Parathyroid adenoma (tissue), 2 donors: ENCODE measurements around the gene YEATS4.

ENCODE experiments used
- H2AFZ ChIP-seq: fragments of 300-600 bp; sonication (generic); one replicate; pipeline ENCODE4 v1.7.0; 2017; ENCODE audit warnings: antibody characterized with exemption, mild to moderate bottlenecking
- H3K27ac ChIP-seq: fragments of 300-600 bp; sonication (generic); one replicate; pipeline ENCODE4 v1.7.0; 2017
- H3K27me3 ChIP-seq: fragments of 300-600 bp; sonication (generic); one replicate; pipeline ENCODE4 v1.7.0; 2017; ENCODE audit warnings: low read length; ENCODE audit not compliant: control insufficient read depth, insufficient read depth
- H3K36me3 ChIP-seq: fragments of 300-600 bp; sonication (generic); one replicate; pipeline ENCODE4 v1.7.0; 2017; ENCODE audit warnings: low read length; ENCODE audit not compliant: control insufficient read depth, insufficient read depth
- H3K4me1 ChIP-seq: fragments of 300-600 bp; sonication (generic); one replicate; pipeline ENCODE4 v1.7.0; 2017; ENCODE audit warnings: control low read depth
- H3K4me2 ChIP-seq: fragments of 300-600 bp; sonication (generic); one replicate; pipeline ENCODE4 v1.7.0; 2017; ENCODE audit warnings: low read length
- H3K4me3 ChIP-seq: fragments of 300-600 bp; sonication (generic); one replicate; pipeline ENCODE4 v1.7.0; 2017; ENCODE audit warnings: low read depth, low read length
- H3K79me2 ChIP-seq: fragments of 300-600 bp; sonication (generic); one replicate; pipeline ENCODE4 v1.7.0; 2017; ENCODE audit warnings: control low read depth
- H3K9ac ChIP-seq: fragments of 300-600 bp; sonication (generic); one replicate; pipeline ENCODE4 v1.7.0; 2017; ENCODE audit warnings: mild to moderate bottlenecking
- H3K9me3 ChIP-seq: fragments of 300-600 bp; sonication (generic); one replicate; pipeline ENCODE4 v1.7.0; 2017; ENCODE audit warnings: low read length; ENCODE audit not compliant: control insufficient read depth
- CTCF ChIP-seq: fragments of 300-600 bp; sonication (generic); IDR thresholded peaks from one replicate; pipeline ENCODE4 v1.7.0; 2017; ENCODE audit warnings: antibody characterized with exemption, mild to moderate bottlenecking
- donor health status: primary hyperparathyroidism.

YEATS4 gene

GRCh38 chr12:69350777-69351176 is 8.8 kb upstream of the YEATS4 start:
- H3K79me2 ChIP-seq: no peaks in the 10 kb centered on the region
- H3K36me3 ChIP-seq: no peaks in the 10 kb centered on the region
- H3K9me3 ChIP-seq: no peaks in the 10 kb centered on the region
- no peak overlapping the region for H3K9ac ChIP-seq
- H2AFZ ChIP-seq: no peak overlapping the region
- H3K4me1 ChIP-seq: no peaks in the 10 kb centered on the region
- H3K4me3 ChIP-seq: no peak overlapping the region
- H3K4me2 ChIP-seq: no peak overlapping the region
- no peak for TF ChIP-seq CTCF
- H3K27me3 ChIP-seq: no peaks in the 10 kb centered on the region
- H3K27ac ChIP-seq: no peak overlapping the region

- Histone ChIP-seq H3K4me3 (no peak overlapping the region), H3K27me3 (no peaks in the 10 kb centered on the region), H3K27ac (no peak overlapping the region), H3K79me2 (no peaks in the 10 kb centered on the region), H3K36me3 (no peaks in the 10 kb centered on the region), H3K9me3 (no peaks in the 10 kb centered on the region), H2AFZ (no peak overlapping the region), H3K9ac (no peak overlapping the region), H3K4me1 (no peaks in the 10 kb centered on the region), H3K4me2 (no peak overlapping the region)
- no peak for TF ChIP-seq CTCF
Observed at GRCh38 chr12:69351462-69352236, 7.9 kb upstream of the YEATS4 start.

- Histone ChIP-seq H3K9ac (no peak overlapping the region), H3K36me3 (no peaks in the 10 kb centered on the region), H2AFZ (no peak overlapping the region), H3K27me3 (no peaks in the 10 kb centered on the region), H3K9me3 (no peaks in the 10 kb centered on the region), H3K4me1 (no peaks in the 10 kb centered on the region), H3K4me3 (no peak overlapping the region), H3K79me2 (no peaks in the 10 kb centered on the region), H3K27ac (no peak overlapping the region), H3K4me2 (no peak overlapping the region)
- no peak for TF ChIP-seq CTCF
Observed at GRCh38 chr12:69352904-69353303, 6.6 kb upstream of the YEATS4 start.

- Histone ChIP-seq H3K27me3 (no peaks in the 10 kb centered on the region), H3K4me1 (no peaks in the 10 kb centered on the region), H3K9me3 (no peaks in the 10 kb centered on the region), H3K4me3 (no peak overlapping the region), H3K9ac (no peak overlapping the region), H3K36me3 (no peaks in the 10 kb centered on the region), H3K4me2 (no peak overlapping the region), H3K79me2 (no peaks in the 10 kb centered on the region), H3K27ac (no peak overlapping the region), H2AFZ (no peak overlapping the region)
- TF ChIP-seq CTCF: no peak
Observed at GRCh38 chr12:69354172-69354555, 5.4 kb upstream of the YEATS4 start.
